HepG2 (cell line): ENCODE results near the gene MLLT10. TPM values are rescaled to one million over a fixed set of nuclear protein-coding genes. Genes with fewer than 3 reads are reported as not detected.
A peak's percentile ranks its signal among the peaks of the same experiment; 100 is the strongest.

Experiments used
- ATAC-seq: fragments of 200-7000 bp; cut with Tn5 transposase; 3 replicates; pipeline ENCODE4 v1.9.1; 2020; ENCODE audit warnings: mild to moderate bottlenecking, moderate library complexity
- BruUV-seq: library from RNA; stranded (reverse); fragments of 400-500 nt; replicated peaks from 2 replicates; lab custom pipeline; 2021; lab: Mats Ljungman, UMichigan
- CTCF ChIA-PET: fragments of 300-600 bp; formaldehyde crosslinking; extraction: SDS; loops from one replicate; lab custom pipeline; 2021; ENCODE audit warnings: low total read pairs, inconsistent platforms, low intra/inter-chr PET ratio; lab: Yijun Ruan, JAX
- POLR2A ChIA-PET: fragments of 350-600 bp; sonication (Branson Sonifier 250); formaldehyde crosslinking; loops from one replicate; lab custom pipeline; 2020; ENCODE audit warnings: antibody characterized with exemption, inconsistent platforms; lab: Yijun Ruan, JAX
- DNase-seq: peaks from one replicate; pipeline ENCODE4 v3.0.0-alpha.2; 2015; ENCODE audit warnings: low spot score
- FAIRE-seq: peaks from 3 replicates; lab custom pipeline; 2011; peaks lifted over from hg19 to GRCh38; lab: Jason Lieb, UNC
- H2AFZ ChIP-seq: one replicate; pipeline ENCODE4 v1.6.1; 2011; ENCODE audit warnings: low read length, inconsistent platforms
- H3K27ac ChIP-seq: fragments of 300-600 bp; 3 replicates; pipeline ENCODE4 v1.8.0; 2011; ENCODE audit warnings: mixed run types, mild to moderate bottlenecking, mixed read lengths, low read length, inconsistent platforms; ENCODE audit not compliant: insufficient read depth; ENCODE audit errors: extremely low read length
- H3K27me3 ChIP-seq, 2 experiments: fragments of 200-600 bp in 1 of 2; 2 replicates in 1 of 2; 3 replicates in 1 of 2; pipeline versions ENCODE4 v1.6.0 to v1.8.0; 2011; ENCODE audit warnings: low read length in 2 of 2, mild to moderate bottlenecking in 2 of 2, moderate library complexity in 2 of 2, inconsistent platforms in 1 of 2; ENCODE audit not compliant: insufficient read depth in 2 of 2, control insufficient read depth in 1 of 2
- H3K36me3 ChIP-seq, 2 experiments: fragments of 200-600 bp in 1 of 2; replicated peaks in 1 of 2; 2 replicates in 1 of 2; 3 replicates in 1 of 2; pipeline versions ENCODE4 v1.5.1 to v1.8.0; 2011; ENCODE audit warnings: low read length in 2 of 2, inconsistent platforms in 1 of 2; ENCODE audit not compliant: insufficient read depth in 2 of 2, control insufficient read depth in 1 of 2
- H3K4me1 ChIP-seq: 2 replicates; pipeline ENCODE4 v1.5.1; 2012; ENCODE audit warnings: low read length, inconsistent platforms; ENCODE audit not compliant: insufficient read depth
- H3K4me2 ChIP-seq: 2 replicates; pipeline ENCODE4 v1.6.0; 2011; ENCODE audit warnings: low read depth, low read length, inconsistent platforms
- H3K4me3 ChIP-seq, 3 experiments: fragments of 200-600 bp in 1 of 3; sonication (generic), shearing (Covaris generic) in 1 of 3; replicated peaks in 1 of 3; 2 replicates each; pipeline ENCODE4 v1.5.1; 2011 to 2016; ENCODE audit warnings: low read length in 3 of 3, inconsistent platforms in 2 of 3, low read depth in 2 of 3, mild to moderate bottlenecking in 2 of 3, control low read depth in 1 of 3, mixed read lengths in 1 of 3; ENCODE audit not compliant: insufficient read depth in 1 of 3
- H3K79me2 ChIP-seq: one replicate; pipeline ENCODE4 v1.6.1; 2011; ENCODE audit warnings: low read length, inconsistent platforms; ENCODE audit not compliant: insufficient read depth
- H3K9ac ChIP-seq: 2 replicates; pipeline ENCODE4 v1.6.0; 2011; ENCODE audit warnings: mild to moderate bottlenecking, low read depth, low read length, inconsistent platforms; ENCODE audit not compliant: insufficient read depth
- H3K9me3 ChIP-seq: 2 replicates; pipeline ENCODE4 v1.5.1; 2012; ENCODE audit warnings: mild to moderate bottlenecking, low read length
- H4K20me1 ChIP-seq: 2 replicates; pipeline ENCODE4 v1.6.0; 2011; ENCODE audit warnings: inconsistent platforms, mild to moderate bottlenecking, low read length, moderate library complexity; ENCODE audit not compliant: insufficient read depth
- GRHL1 ChIP-seq: sonication (generic); formaldehyde crosslinking; conservative IDR thresholded peaks from 2 replicates; pipeline ENCODE4 v1.8.0; 2022; ENCODE audit warnings: missing genetic modification reagents
- IRF9 ChIP-seq: sonication (generic); formaldehyde crosslinking; IDR thresholded peaks from 2 replicates; pipeline ENCODE4 v1.8.0; 2022; ENCODE audit warnings: missing genetic modification reagents, mild to moderate bottlenecking, borderline replicate concordance
- MTF1 ChIP-seq: sonication (generic); formaldehyde crosslinking; IDR thresholded peaks from 2 replicates; pipeline ENCODE4 v1.5.0; 2020; ENCODE audit warnings: missing genetic modification reagents
- RAD51 ChIP-seq: fragments of 450-650 bp; IDR thresholded peaks from 2 replicates; pipeline ENCODE4 v1.6.1; 2016; ENCODE audit warnings: borderline replicate concordance
- SUZ12 ChIP-seq: fragments of 150-350 bp; IDR thresholded peaks from 2 replicates; pipeline ENCODE4 v1.6.1; 2014; ENCODE audit warnings: low read depth, low read length
- ZBTB37 ChIP-seq: sonication (generic); formaldehyde crosslinking; IDR thresholded peaks from 2 replicates; pipeline ENCODE4 v1.4.0; 2020; ENCODE audit warnings: mild to moderate bottlenecking, missing genetic modification reagents
- ZBTB40 ChIP-seq, 2 experiments: fragments of 450-650 bp in 1 of 2; sonication (generic) in 1 of 2; formaldehyde crosslinking in 1 of 2; IDR thresholded peaks; 2 replicates each; pipeline versions ENCODE4 v1.6.1 to v1.8.0; 2016 to 2022; ENCODE audit warnings: antibody characterized with exemption in 1 of 2, mild to moderate bottlenecking in 1 of 2, missing genetic modification reagents in 1 of 2
- ZNF124 ChIP-seq: sonication (generic); formaldehyde crosslinking; IDR thresholded peaks from 2 replicates; pipeline ENCODE4 v1.4.0; 2020; ENCODE audit warnings: missing genetic modification reagents
- WGBS: methylation state at CpG from one replicate; pipeline ENCODE4 v1.1.6; 2017; ENCODE audit warnings: low lambda C conversion rate; 5-methylcytosine and 5-hydroxymethylcytosine counted together
- in situ Hi-C: cut with HindIII; loops from 2 replicates; pipeline ENCODE4 v1.10.0; 2017; ENCODE audit warnings: low pct_unique_long_range_greater_than_20kb; ENCODE audit not compliant: extremely low pct_ligation_motif_present
- intact Hi-C: fragments of 100-400 bp; cut with micrococcal nuclease; formaldehyde crosslinking; loops from one replicate; pipeline ENCODE4 v1.10.0; 2022; ENCODE audit not compliant: unreplicated experiment
- polyA plus RNA-seq, 8 experiments: library from polyadenylated mRNA; depleted of rRNA in 3 of 8; stranded (reverse) in 7 of 8; unstranded in 1 of 8; fragments of >200 nt; fragmentation: Illumina TruSeq in 4 of 8; extraction: Trizol in 4 of 8; gene quantifications; 2 replicates each; pipeline versions ENCODE4 v1.2.1 to v1.2.3, GENCODE V29; 2011 to 2016; ENCODE audit warnings: low read depth in 4 of 8, missing spikeins in 1 of 8, mixed read lengths in 1 of 8; ENCODE audit not compliant: insufficient read depth in 1 of 8
- total RNA-seq, 5 experiments: library from RNA; depleted of rRNA; stranded (reverse); fragments of >200 nt; fragmentation: Illumina TruSeq; extraction: Trizol; gene quantifications; 2 replicates each; pipeline ENCODE4 v1.2.3, GENCODE V29; 2016; ENCODE audit warnings: low read depth in 1 of 5

Gene MLLT10
- total and polyA plus RNA-seq, 2 of the 13 experiments (the other 11 are each of a cell fraction or from before 2014, with no cell fraction given): 51.3 to 84.1 TPM

- in situ Hi-C loops: no loop called here
- no peak for FAIRE-seq
- TF ChIP-seq GRHL1 (CRISPR knock-in tag) (no peak), ZBTB37 (CRISPR knock-in tag) (no peak), ZNF124 (CRISPR knock-in tag) (peak; percentile 84), IRF9 (CRISPR knock-in tag) (peak; percentile 39; the same call in 1 of the 2 replicates), SUZ12 (no peak), ZBTB40 (IDR thresholded peaks at IDR 0.05) (no peak), ZBTB40 (CRISPR knock-in tag; IDR thresholded peaks at IDR 0.05) (0 out of 2 replicates have a peak, but pooled peaks have one; percentile 54), RAD51 (no peak), MTF1 (CRISPR knock-in tag) (0 out of 2 replicates have a peak, but pooled peaks have one; percentile 67)
Measured at GRCh38 chr10:21526860-21527597, 7.0 kb upstream of the MLLT10 start.

More at GRCh38 chr10:21526860-21527597, 7.0 kb upstream of the MLLT10 start:
- CTCF ChIA-PET: interaction anchor here (2.7 kb wide), 1 partner anchor 31 kb away, joined by 6 read pairs; no protein-coding TSS in a partner anchor
- Histone ChIP-seq H2AFZ (no peak overlapping the region), H3K27ac (peak overlapping the region; percentile 95), H3K27me3 (no peaks in the 10 kb centered on the region), H3K4me2 (peak overlapping the region; percentile 85), H3K4me1 (peaks cover 40% of the 10 kb centered on the region), H3K9me3 (no peaks in the 10 kb centered on the region), H3K36me3 (no peaks in the 10 kb centered on the region), H4K20me1 (no peaks in the 10 kb centered on the region), H3K4me3 (peak overlapping the region; percentile 51 to 79 (median 77)), H3K79me2 (peaks cover 45% of the 10 kb centered on the region), H3K9ac (peak overlapping the region; percentile 92)
- DNase-seq: peak; percentile 70
- no TSS peak for BruUV-seq
- under 1% methylated on average over 42 of the region's 68 CpGs for WGBS
- peak; percentile 68 for ATAC-seq
- POLR2A ChIA-PET: interaction anchor here (0.7 to 5.0 kb wide), 12 partner anchors 10 to 198 kb away, joined by 3 to 294 read pairs (median 10); no protein-coding TSS in a partner anchor
- intact Hi-C loops: no loop called here
